Right lobe of liver (tissue), 6 donors: Measurements from ENCODE around the gene HMOX2. TPM values are rescaled to one million over a fixed set of nuclear protein-coding genes. Genes with fewer than 3 reads are reported as not detected.

Experiments used
- ATAC-seq, 4 donors: fragments of 200-7000 bp; cut with Tn5 transposase; one replicate each; pipeline ENCODE4 v1.9.1; 2020; ENCODE audit warnings: mild to moderate bottlenecking in 4 of 4, moderate library complexity in 4 of 4
- DNase-seq, 3 donors: peaks; one replicate each; pipeline ENCODE4 v3.0.0-alpha.2; 2020
- H3K27ac ChIP-seq, 3 donors: fragments of 200-600 bp; one replicate each; pipeline ENCODE4 v1.8.0; 2022
- H3K27me3 ChIP-seq, 2 donors: fragments of 200-600 bp; one replicate each; pipeline ENCODE4 v1.8.0; 2022
- H3K36me3 ChIP-seq, 4 donors: fragments of 200-600 bp; sonication (generic) in 1 of 4; one replicate each; pipeline versions ENCODE4 v1.5.1 to v1.8.0; 2017 to 2022; ENCODE audit warnings: control low read depth in 1 of 4
- H3K4me1 ChIP-seq, 4 donors: fragments of 200-600 bp; sonication (generic) in 1 of 4; one replicate each; pipeline versions ENCODE4 v1.5.1 to v1.8.0; 2017 to 2022; ENCODE audit warnings: control low read depth in 1 of 4
- H3K4me3 ChIP-seq, 3 donors: fragments of 200-600 bp; one replicate each; pipeline ENCODE4 v1.8.0; 2022
- H3K9me3 ChIP-seq, 4 donors: fragments of 200-600 bp; sonication (generic) in 1 of 4; one replicate each; pipeline versions ENCODE4 v1.5.1 to v1.8.0; 2017 to 2022; ENCODE audit warnings: control low read depth in 1 of 4
- POLR2A ChIP-seq: fragments of 450-650 bp; IDR thresholded peaks from one replicate; pipeline ENCODE4 v1.6.1; 2017; ENCODE audit warnings: antibody characterized with exemption, mild to moderate bottlenecking
- WGBS: methylation state at CpG from one replicate; pipeline ENCODE4 v1.1.6; 2018; ENCODE audit warnings: low coverage, low lambda C conversion rate; ENCODE audit not compliant: insufficient coverage; ENCODE audit errors: missing lambda C conversion rate; 5-methylcytosine and 5-hydroxymethylcytosine counted together
- intact Hi-C, 2 donors: fragments of 100-400 bp; cut with DNase I; formaldehyde crosslinking; loops; one replicate each; pipeline versions ENCODE4 v1.11.2 to v1.14.1; 2022
- total RNA-seq, 6 experiments: library from RNA; depleted of rRNA in 2 of 6; stranded (reverse); fragments of >200 nt in 2 of 6; fragmentation: NEBNext Ultra II Directional in 3 of 6; extraction: Animal tissue kit (Norgen Biotek cat#: 25700) in 3 of 6; gene quantifications; one replicate each; pipeline versions ENCODE4 v1.1.0 to v1.2.4, GENCODE V29; 2016 to 2023
- TF ChIP-seq, protein P1 (sequence below), 4 donors: fragments of 200-600 bp in 3 of 4; fragments of 450-650 bp in 1 of 4; IDR thresholded peaks; one replicate each; pipeline versions ENCODE4 v1.5.1 to v1.8.0; 2016 to 2022; ENCODE audit warnings: antibody characterized with exemption in 4 of 4, mild to moderate bottlenecking in 2 of 4
- donor health status: DM: no; HTN: yes; CAD: no.
- donor health status: DM: no; HTN: no; CAD: no.
- donor health status: DM: no; HTN: no; CAD: no.
- donor health status: DM: no; HTN: yes; CAD: no.
- donor health status: DM: no; HTN: yes; CAD: no.

The HMOX2 gene
- total RNA-seq, 6 experiments from 2014 or later = 39.7 to 74.7 (median 55.4) TPM

GRCh38 chr16:4512473-4512872 lies 36.3 kb downstream of the HMOX2 start:
- Histone ChIP-seq H3K4me1 (no peaks in the 10 kb centered on the region), H3K27ac (no peak overlapping the region)
- no peak for DNase-seq

DNA sequence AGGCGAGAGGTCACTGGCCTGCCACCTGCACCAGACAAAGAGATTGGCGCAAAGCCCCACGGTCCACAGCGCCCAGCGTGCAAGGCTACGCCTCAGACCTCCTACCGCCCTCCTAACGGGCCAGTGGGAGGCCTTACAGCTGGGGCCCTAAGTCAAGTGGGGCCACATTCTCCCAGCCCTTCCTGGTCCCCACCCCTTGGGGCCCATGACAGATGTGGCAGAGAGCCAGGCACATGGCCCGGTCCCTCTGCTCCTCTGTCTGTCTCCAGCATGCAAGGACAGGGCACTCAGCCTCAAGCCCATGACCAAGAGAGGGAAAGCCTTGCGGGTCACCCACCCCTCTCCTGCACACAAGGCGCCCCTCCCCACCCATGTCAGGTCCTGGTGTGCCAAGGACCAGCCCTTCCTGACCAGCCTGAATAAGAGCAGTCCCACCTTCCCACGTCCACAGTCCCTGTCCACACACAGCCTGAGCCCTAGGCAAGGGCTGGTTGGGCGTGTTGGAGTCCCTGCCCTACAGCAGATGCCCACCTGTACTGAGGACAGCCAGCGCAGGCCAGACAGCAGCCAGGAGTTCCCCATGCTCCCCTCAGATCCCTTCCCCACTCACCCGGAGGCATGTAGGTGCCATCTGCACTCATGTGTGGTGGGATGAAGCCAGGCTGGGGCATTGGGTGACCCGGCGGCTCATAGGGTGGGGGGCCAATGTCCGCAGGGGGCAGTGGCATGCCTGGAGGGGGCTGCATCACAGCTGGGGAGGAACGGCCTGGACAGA lies 37.1 kb downstream of the HMOX2 start:
- Histone ChIP-seq H3K4me3 (no peak overlapping the region), H3K27me3 (no peaks in the 10 kb centered on the region), H3K36me3 (peaks cover 0 to 40% (median 18%) of the 10 kb centered on the region in 4 donors), H3K27ac (no peak overlapping the region), H3K4me1 (no peaks in the 10 kb centered on the region), H3K9me3 (no peaks in the 10 kb centered on the region)
- TF ChIP-seq, protein P1, sequence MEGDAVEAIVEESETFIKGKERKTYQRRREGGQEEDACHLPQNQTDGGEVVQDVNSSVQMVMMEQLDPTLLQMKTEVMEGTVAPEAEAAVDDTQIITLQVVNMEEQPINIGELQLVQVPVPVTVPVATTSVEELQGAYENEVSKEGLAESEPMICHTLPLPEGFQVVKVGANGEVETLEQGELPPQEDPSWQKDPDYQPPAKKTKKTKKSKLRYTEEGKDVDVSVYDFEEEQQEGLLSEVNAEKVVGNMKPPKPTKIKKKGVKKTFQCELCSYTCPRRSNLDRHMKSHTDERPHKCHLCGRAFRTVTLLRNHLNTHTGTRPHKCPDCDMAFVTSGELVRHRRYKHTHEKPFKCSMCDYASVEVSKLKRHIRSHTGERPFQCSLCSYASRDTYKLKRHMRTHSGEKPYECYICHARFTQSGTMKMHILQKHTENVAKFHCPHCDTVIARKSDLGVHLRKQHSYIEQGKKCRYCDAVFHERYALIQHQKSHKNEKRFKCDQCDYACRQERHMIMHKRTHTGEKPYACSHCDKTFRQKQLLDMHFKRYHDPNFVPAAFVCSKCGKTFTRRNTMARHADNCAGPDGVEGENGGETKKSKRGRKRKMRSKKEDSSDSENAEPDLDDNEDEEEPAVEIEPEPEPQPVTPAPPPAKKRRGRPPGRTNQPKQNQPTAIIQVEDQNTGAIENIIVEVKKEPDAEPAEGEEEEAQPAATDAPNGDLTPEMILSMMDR (IDR thresholded peaks at IDR 0.05) = no peak
- TF ChIP-seq POLR2A = no peak
- intact Hi-C loops = no loop called here
- ATAC-seq = peak in 1 of 4 donors; percentile 5
- WGBS = 70% methylated on average over 5 of the region's 19 CpGs
- no peak for DNase-seq

More at GRCh38 chr16:4512473-4512872, 36.3 kb downstream of the HMOX2 start:
- Histone ChIP-seq H3K4me3 (no peak overlapping the region), H3K27me3 (no peaks in the 10 kb centered on the region), H3K36me3 (peaks cover 0 to 48% (median 24%) of the 10 kb centered on the region in 4 donors), H3K9me3 (no peaks in the 10 kb centered on the region)
- ATAC-seq = no peak
- WGBS = no CpG with 5 or more reads among the region's 10 CpGs
- TF ChIP-seq, protein P1 (IDR thresholded peaks at IDR 0.05) = no peak
- no peak for TF ChIP-seq POLR2A
- intact Hi-C loops = no loop called here

DNA sequence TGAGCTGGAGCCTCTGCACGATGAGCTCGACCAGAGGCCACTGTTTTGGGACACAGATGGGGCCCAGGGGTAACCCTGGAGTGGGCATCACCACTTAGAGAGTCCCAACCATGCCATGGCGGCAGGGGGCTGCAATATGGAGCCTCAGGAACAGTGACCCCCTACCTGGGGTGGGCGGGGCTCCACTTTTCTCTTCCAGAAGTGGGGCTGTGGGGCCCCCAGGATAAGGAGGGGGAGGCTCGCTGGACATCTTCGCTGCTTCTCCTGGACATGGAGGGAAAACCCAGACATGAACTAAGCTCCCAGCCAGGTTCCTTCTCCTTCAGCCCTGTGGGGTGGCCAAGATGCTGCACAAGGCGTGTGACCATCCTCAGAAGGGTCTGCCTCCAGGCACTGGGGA lies 37.7 kb downstream of the HMOX2 start:
- H3K4me3 ChIP-seq = no peak overlapping the region
- no peaks in the 10 kb centered on the region for H3K4me1 ChIP-seq
- no peaks in the 10 kb centered on the region for H3K9me3 ChIP-seq
- no peak overlapping the region for H3K27ac ChIP-seq
- DNase-seq = no peak
- intact Hi-C loops = no loop called here
- H3K27me3 ChIP-seq = no peaks in the 10 kb centered on the region
- peaks cover 0 to 34% (median 14%) of the 10 kb centered on the region in 4 donors for H3K36me3 ChIP-seq
- no peak for ATAC-seq
- WGBS = 88% methylated on average over 2 of the region's 7 CpGs
- no peak for TF ChIP-seq POLR2A
- TF ChIP-seq, protein P1 (IDR thresholded peaks at IDR 0.05) = no peak

DNA sequence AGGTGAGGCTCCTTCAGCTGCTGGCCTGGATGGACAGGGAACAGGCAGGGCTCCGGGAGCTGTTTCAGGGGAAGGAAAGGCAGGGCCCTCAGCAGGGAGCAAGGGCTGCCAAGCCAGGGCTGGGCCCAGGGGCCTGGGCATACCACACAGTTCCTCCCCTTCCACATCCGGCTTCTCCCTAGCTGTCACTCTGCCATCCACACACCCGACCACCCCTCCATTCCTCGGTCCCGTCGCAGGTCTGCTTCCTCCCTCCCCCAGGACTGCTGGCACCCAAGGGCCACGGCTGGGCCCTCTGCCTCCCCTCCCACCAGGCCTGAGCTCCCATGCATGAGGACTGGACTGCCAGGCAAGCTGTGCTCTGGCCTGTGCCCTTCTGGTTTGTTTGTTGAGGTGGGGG lies 38.4 kb downstream of the HMOX2 start:
- intact Hi-C loops = no loop called here
- 55% methylated on average over 2 of the region's 7 CpGs for WGBS
- ATAC-seq = peak in 3 of 4 donors; percentile 5 to 14 (median 11)

More for the DNA sequence above, 38.4 kb downstream of the HMOX2 start:
- H3K4me3 ChIP-seq = no peak overlapping the region
- H3K36me3 ChIP-seq = peaks cover 0 to 27% (median 9%) of the 10 kb centered on the region in 4 donors
- no peaks in the 10 kb centered on the region for H3K4me1 ChIP-seq
- no peak for TF ChIP-seq POLR2A
- TF ChIP-seq, protein P1 (IDR thresholded peaks at IDR 0.05) = no peak
- H3K27ac ChIP-seq = peak overlapping the region in 2 of 3 donors; percentile 28 to 41
- H3K27me3 ChIP-seq = no peaks in the 10 kb centered on the region
- H3K9me3 ChIP-seq = no peaks in the 10 kb centered on the region
- no peak for DNase-seq
